Measurements from ENCODE around the gene NPHP4. TPM values are rescaled to one million over a fixed set of nuclear protein-coding genes. Genes with fewer than 3 reads are reported as not detected.

NPHP4 gene
- total RNA-seq, 1 experiment from 2014 or later, result 16.8 TPM

- no peak for TF ChIP-seq KAT7 (CRISPR knock-in tag; IDR thresholded peaks at IDR 0.05; ENCODE audit: borderline replicate concordance)
- no peak for TF ChIP-seq ZNF425 (CRISPR knock-in tag; conservative IDR thresholded peaks at IDR 0.05)
- no peak for TF ChIP-seq GABPB1 (CRISPR knock-in tag; IDR thresholded peaks at IDR 0.05)
- TF ChIP-seq MAX (CRISPR knock-in tag; IDR thresholded peaks at IDR 0.05), result no peak
- TF ChIP-seq FOXP4 (CRISPR knock-in tag; IDR thresholded peaks at IDR 0.05), result no peak
- TF ChIP-seq ZNF532 (CRISPR knock-in tag; IDR thresholded peaks at IDR 0.05; ENCODE audit: borderline replicate concordance), result no peak
- TF ChIP-seq ZNF232 (CRISPR knock-in tag; IDR thresholded peaks at IDR 0.05), result no peak
- TF ChIP-seq RORB (CRISPR knock-in tag; IDR thresholded peaks at IDR 0.05), result no peak
Measured at GRCh38 chr1:6029351-6029750, 37.1 kb upstream of the NPHP4 start (continued).

- H3K36me3 Mint-ChIP-seq, result no peaks in the 10 kb centered on the region
- H3K4me1 Mint-ChIP-seq, result peaks cover 4% of the 10 kb centered on the region; the same call in 1 of the 2 replicates
- CTCF ChIA-PET, result interaction anchor here (0.6 to 1.1 kb wide), 2 partner anchors 48 to 99 kb away, joined by 3 to 5 read pairs; no protein-coding TSS in a partner anchor
- peaks cover 5% of the 10 kb centered on the region for H3K27me3 Mint-ChIP-seq (ENCODE audit: low read depth)
- H3K9me3 Mint-ChIP-seq, result no peaks in the 10 kb centered on the region
- POLR2A ChIA-PET, result no interaction called here
- no peak overlapping the region for H3K27ac Mint-ChIP-seq
- ATAC-seq (no peak), DNase-seq (ENCODE audit: low spot score) (no peak)
- no peak overlapping the region for H3K4me3 Mint-ChIP-seq
- TF ChIP-seq SP1 (CRISPR knock-in tag; conservative IDR thresholded peaks at IDR 0.05) (no peak), AR (CRISPR knock-in tag; IDR thresholded peaks at IDR 0.05) (no peak), ELF4 (CRISPR knock-in tag; IDR thresholded peaks at IDR 0.05; ENCODE audit: low read depth) (no peak), FOXK1 (CRISPR knock-in tag; IDR thresholded peaks at IDR 0.05) (no peak), CBFB (CRISPR knock-in tag; IDR thresholded peaks at IDR 0.05; ENCODE audit: low read depth) (no peak), MAX (CRISPR knock-in tag; IDR thresholded peaks at IDR 0.05) (no peak), E2F4 (CRISPR knock-in tag; IDR thresholded peaks at IDR 0.05; ENCODE audit: borderline replicate concordance, low read depth) (no peak), MYBL2 (CRISPR knock-in tag; IDR thresholded peaks at IDR 0.05) (no peak), GTF2I (CRISPR knock-in tag; conservative IDR thresholded peaks at IDR 0.05) (no peak), AFF4 (CRISPR knock-in tag; IDR thresholded peaks at IDR 0.05; ENCODE audit: borderline replicate concordance) (no peak), ZNF671 (CRISPR knock-in tag; IDR thresholded peaks at IDR 0.05) (no peak)
Measured at GRCh38 chr1:6028042-6028850, 36.0 kb upstream of the NPHP4 start.
